GM23248 (cell line): Measurements from ENCODE around the gene CCDC71L. TPM values are rescaled to one million over a fixed set of nuclear protein-coding genes. Genes with fewer than 3 reads are reported as not detected.

Experiments used
- DNase-seq: peaks from one replicate; pipeline ENCODE4 v3.0.0-alpha.2; 2015
- H2AFZ ChIP-seq: fragments of 200-600 bp; sonication (generic); 2 replicates; pipeline ENCODE4 v1.6.1; 2016; ENCODE audit warnings: antibody characterized with exemption
- H3F3A ChIP-seq: fragments of 200-600 bp; sonication (generic); 2 replicates; pipeline ENCODE4 v1.6.1; 2016; ENCODE audit warnings: mild to moderate bottlenecking, antibody characterized with exemption, mixed run types; ENCODE audit not compliant: insufficient read depth
- H3K27ac ChIP-seq: fragments of 200-600 bp; sonication (generic); 2 replicates; pipeline ENCODE4 v1.5.1; 2016; ENCODE audit warnings: mild to moderate bottlenecking
- H3K27me3 ChIP-seq: fragments of 200-600 bp; sonication (generic); replicated peaks from 2 replicates; pipeline ENCODE4 v1.6.1; 2016; ENCODE audit warnings: mild to moderate bottlenecking; ENCODE audit not compliant: insufficient read depth
- H3K36me3 ChIP-seq: fragments of 200-600 bp; sonication (generic); 2 replicates; pipeline ENCODE4 v1.6.1; 2016; ENCODE audit warnings: low read depth, mild to moderate bottlenecking
- H3K4me1 ChIP-seq: fragments of 200-600 bp; sonication (generic); 2 replicates; pipeline ENCODE4 v1.6.1; 2016; ENCODE audit warnings: mild to moderate bottlenecking; ENCODE audit not compliant: insufficient read depth
- H3K4me2 ChIP-seq: fragments of 200-600 bp; sonication (generic); one replicate; pipeline ENCODE4 v1.6.1; 2016; ENCODE audit warnings: mild to moderate bottlenecking; ENCODE audit not compliant: unreplicated experiment
- H3K4me3 ChIP-seq: fragments of 200-600 bp; sonication (generic); 2 replicates; pipeline ENCODE4 v1.5.1; 2016; ENCODE audit warnings: mild to moderate bottlenecking
- H3K79me2 ChIP-seq: fragments of 200-600 bp; sonication (generic); 2 replicates; pipeline ENCODE4 v1.6.1; 2016; ENCODE audit warnings: mild to moderate bottlenecking; ENCODE audit not compliant: insufficient read depth
- H3K9ac ChIP-seq: fragments of 200-600 bp; sonication (generic); 2 replicates; pipeline ENCODE4 v1.6.1; 2016; ENCODE audit warnings: mild to moderate bottlenecking
- H3K9me2 ChIP-seq: fragments of 200-600 bp; sonication (generic); 2 replicates; pipeline ENCODE4 v1.6.1; 2016; ENCODE audit warnings: mixed run types, mild to moderate bottlenecking, moderate library complexity; ENCODE audit not compliant: insufficient read depth
- H3K9me3 ChIP-seq: fragments of 200-600 bp; sonication (generic); one replicate; pipeline ENCODE4 v1.6.1; 2017; ENCODE audit warnings: low read depth
- H4K20me1 ChIP-seq: fragments of 200-600 bp; sonication (generic); 2 replicates; pipeline ENCODE4 v1.6.0; 2016; ENCODE audit not compliant: insufficient read depth
- EZH2 ChIP-seq: fragments of 200-600 bp; sonication (generic); IDR thresholded peaks from 2 replicates; pipeline ENCODE4 v1.6.1; 2018; ENCODE audit warnings: antibody characterized with exemption, mild to moderate bottlenecking; ENCODE audit not compliant: insufficient read depth, poor library complexity, severe bottlenecking
- EZH2phosphoT487 ChIP-seq: fragments of 200-600 bp; sonication (generic); IDR thresholded peaks from 2 replicates; pipeline ENCODE4 v1.6.1; 2018; ENCODE audit warnings: antibody characterized with exemption, moderate library complexity, mild to moderate bottlenecking, low read depth; ENCODE audit not compliant: insufficient read depth
- WGBS, 2 experiments: methylation state at CpG; one replicate each; pipeline ENCODE4 v1.1.6; 2015 to 2017; ENCODE audit warnings: low lambda C conversion rate in 2 of 2, low coverage in 1 of 2; ENCODE audit errors: missing lambda C conversion rate in 2 of 2; 5-methylcytosine and 5-hydroxymethylcytosine counted together
- in situ Hi-C: fragments of 300-500 bp; cut with MboI; formaldehyde crosslinking; loops from 2 replicates; pipeline ENCODE4 v1.15.0; 2020
- polyA plus RNA-seq: library from polyadenylated mRNA; unstranded; fragments of >200 nt; fragmentation: Nextera tagmentation; extraction: Ambion mirVana; gene quantifications from 2 replicates; pipeline ENCODE4 v1.2.1, GENCODE V29; 2016
- total RNA-seq: library from RNA; depleted of rRNA; stranded (reverse); fragments of >200 nt; shearing (Covaris generic); gene quantifications from 2 replicates; pipeline ENCODE4 v1.2.3, GENCODE V29; 2014

CCDC71L gene
- total and polyA plus RNA-seq, 2 experiments from 2014 or later, result 23.1 to 124 TPM

DNA sequence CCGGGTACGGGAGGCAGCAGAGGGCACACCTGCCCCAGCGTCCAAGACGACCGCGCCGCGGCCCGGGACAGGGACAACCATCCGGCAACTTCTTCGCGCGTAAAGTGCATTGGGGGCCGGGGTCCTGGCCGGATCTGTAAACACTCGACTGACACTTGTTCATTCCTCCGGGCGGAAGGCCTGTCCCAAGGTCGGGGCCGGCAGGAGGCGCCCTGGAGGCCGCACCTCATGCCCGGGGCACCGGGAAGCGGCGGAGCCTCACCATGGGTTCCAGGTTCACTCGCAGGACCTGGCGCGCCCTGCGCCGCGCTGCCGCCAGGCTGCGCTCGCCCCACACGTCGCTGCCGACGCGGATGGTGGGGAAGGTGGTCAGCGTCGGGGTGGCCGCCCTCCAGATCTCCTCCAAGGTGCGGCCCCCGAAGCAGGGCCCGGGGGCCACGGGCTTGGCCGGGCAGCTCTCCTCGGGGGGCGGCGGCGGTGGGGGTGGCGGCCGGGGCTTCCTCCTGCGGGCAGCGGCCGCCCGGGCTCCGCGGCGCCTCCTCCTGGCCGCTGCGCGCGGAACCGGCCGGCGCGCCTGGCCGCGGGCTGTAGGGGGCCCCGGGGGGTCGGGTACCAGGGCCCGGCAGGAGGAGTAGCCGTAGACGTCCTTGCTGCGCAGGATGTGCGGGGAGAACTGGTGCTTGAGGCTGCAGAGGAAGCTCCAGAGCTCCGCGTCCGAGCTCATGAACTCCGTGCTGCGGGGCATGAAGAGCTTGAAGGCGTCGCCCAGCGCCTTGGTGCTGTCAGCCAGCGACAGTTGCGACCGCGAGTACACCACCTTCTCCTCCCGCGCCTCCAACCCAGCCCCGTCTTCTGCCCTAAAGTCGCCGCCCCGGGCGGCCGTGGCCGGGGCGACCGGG, 746 bp downstream of the CCDC71L start:
- WGBS, 2 experiments, result 1 to 2% methylated on average over 45 to 63 of the region's 101 CpGs
- H3K9me3 ChIP-seq, result no peaks in the 10 kb centered on the region
- peak overlapping the region; percentile 93 for H3K9ac ChIP-seq
- peak overlapping the region; percentile 100 for H3K4me3 ChIP-seq
- peak overlapping the region; percentile 97 for H3K4me2 ChIP-seq
- H3K9me2 ChIP-seq, result no peaks in the 10 kb centered on the region
- H3K27ac ChIP-seq, result peak overlapping the region; percentile 83
- TF ChIP-seq EZH2 (no peak), EZH2phosphoT487 (no peak)
- in situ Hi-C loops, result no loop called here
- no peaks in the 10 kb centered on the region for H3K27me3 ChIP-seq
- DNase-seq, result peak; percentile 90
- peaks cover 34% of the 10 kb centered on the region for H3K79me2 ChIP-seq
- H4K20me1 ChIP-seq, result no peaks in the 10 kb centered on the region
- H3K4me1 ChIP-seq, result peaks cover 31% of the 10 kb centered on the region
- H3K36me3 ChIP-seq, result peaks cover 21% of the 10 kb centered on the region
- peaks cover 62% of the 10 kb centered on the region for H3F3A ChIP-seq
- H2AFZ ChIP-seq, result peak overlapping the region; percentile 66

GRCh38 chr7:106659166-106659962, 1.6 kb downstream of the CCDC71L start:
- H3K27ac ChIP-seq, result peak overlapping the region; percentile 83
- peak overlapping the region; percentile 93 for H3K9ac ChIP-seq
- TF ChIP-seq EZH2phosphoT487 (no peak), EZH2 (no peak)
- H3F3A ChIP-seq, result peaks cover 71% of the 10 kb centered on the region
- in situ Hi-C loops, result no loop called here
- no peak for DNase-seq
- H3K79me2 ChIP-seq, result peaks cover 34% of the 10 kb centered on the region
- peak overlapping the region; percentile 100 for H3K4me3 ChIP-seq
- no peaks in the 10 kb centered on the region for H3K9me2 ChIP-seq
- H3K9me3 ChIP-seq, result no peaks in the 10 kb centered on the region
- peak overlapping the region; percentile 97 for H3K4me2 ChIP-seq
- no peaks in the 10 kb centered on the region for H3K27me3 ChIP-seq
- H3K4me1 ChIP-seq, result peaks cover 31% of the 10 kb centered on the region
- 6% methylated on average over 12 of the region's 12 CpGs for WGBS, 2 experiments
- H4K20me1 ChIP-seq, result no peaks in the 10 kb centered on the region
- peaks cover 21% of the 10 kb centered on the region for H3K36me3 ChIP-seq
- H2AFZ ChIP-seq, result peak overlapping the region; percentile 56

GRCh38 chr7:106658316-106659165, 2.4 kb downstream of the CCDC71L start:
- Histone ChIP-seq H3K79me2 (peaks cover 34% of the 10 kb centered on the region), H3K36me3 (peaks cover 21% of the 10 kb centered on the region), H3K27me3 (no peaks in the 10 kb centered on the region), H2AFZ (no peak overlapping the region), H3K27ac (peak overlapping the region; percentile 83), H3K9ac (peak overlapping the region; percentile 93), H3K9me3 (no peaks in the 10 kb centered on the region), H4K20me1 (no peaks in the 10 kb centered on the region), H3F3A (peaks cover 78% of the 10 kb centered on the region), H3K4me1 (peaks cover 31% of the 10 kb centered on the region), H3K4me3 (peak overlapping the region; percentile 100), H3K4me2 (peak overlapping the region; percentile 97), H3K9me2 (no peaks in the 10 kb centered on the region; the same call in 1 of the 2 replicates)
- in situ Hi-C loops, result no loop called here
- DNase-seq, result no peak
- no peak for TF ChIP-seq EZH2
- TF ChIP-seq EZH2phosphoT487, result no peak
- 63 to 70% methylated on average over 6 of the region's 6 CpGs for WGBS, 2 experiments
